HG03025 (cell line): ENCODE measurements around the gene FBXL7.

Experiments
- ATAC-seq: cut with Tn5 transposase; IDR thresholded peaks from one replicate; pipeline ENCODE4 v1.9.1; 2021; ENCODE audit warnings: mild to moderate bottlenecking, moderate library complexity; ENCODE audit not compliant: unreplicated experiment, low FRiP score

The FBXL7 gene

DNA sequence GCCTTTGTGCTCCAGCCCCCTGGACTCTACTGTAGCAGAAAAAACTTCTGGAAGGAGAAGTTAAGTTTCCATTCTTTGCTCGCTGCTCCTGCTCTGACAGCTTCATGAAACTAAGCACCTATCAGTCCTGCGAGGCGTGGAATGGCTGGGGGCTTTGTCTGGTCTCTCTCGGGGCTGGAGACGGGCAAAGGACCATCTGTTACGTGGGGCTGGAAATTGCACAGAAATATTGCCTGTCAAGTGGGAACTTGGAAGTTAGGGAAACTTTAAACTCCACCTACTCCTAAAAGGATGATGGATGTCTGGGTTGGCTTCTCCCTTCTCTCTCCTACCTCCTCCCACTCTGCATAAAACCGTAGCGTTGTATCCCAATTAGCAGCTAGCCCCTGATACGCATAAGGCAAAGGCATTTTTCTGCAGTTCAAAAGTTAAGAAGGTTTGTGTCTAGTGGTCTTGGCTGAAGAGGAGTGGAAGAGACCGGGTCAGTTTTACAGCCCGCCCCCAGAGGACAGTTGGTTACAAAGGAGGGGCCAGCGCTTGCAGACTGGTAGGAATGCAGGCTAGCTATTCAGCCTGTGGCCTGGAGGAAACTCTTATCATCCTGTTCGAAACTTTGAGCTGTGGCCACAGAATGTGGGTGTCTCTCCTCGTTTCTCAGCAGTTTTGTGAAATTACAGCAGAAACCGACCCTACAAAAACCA, 1.3 kb downstream of the FBXL7 start:
- peak; percentile 78 for ATAC-seq

DNA sequence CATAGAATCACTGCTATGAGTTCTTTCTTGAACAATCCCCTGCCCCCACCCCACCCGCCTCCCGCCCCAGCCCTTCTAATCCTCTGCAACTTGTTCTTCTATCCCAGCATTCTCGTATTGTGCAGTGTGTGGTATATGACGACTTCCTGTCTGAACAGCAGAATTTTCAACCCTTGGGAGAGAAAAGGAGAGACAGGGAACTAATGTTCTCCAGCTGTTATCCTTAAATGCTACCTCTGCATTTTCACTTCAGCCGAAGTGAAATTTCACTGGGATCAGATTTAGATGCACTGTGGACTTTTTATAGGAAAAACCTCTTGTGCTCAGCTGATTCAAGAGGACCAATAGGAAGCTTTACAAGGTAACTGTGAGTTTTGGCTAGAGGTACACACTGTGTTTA, 2.2 kb downstream of the FBXL7 start:
- ATAC-seq = no peak

DNA sequence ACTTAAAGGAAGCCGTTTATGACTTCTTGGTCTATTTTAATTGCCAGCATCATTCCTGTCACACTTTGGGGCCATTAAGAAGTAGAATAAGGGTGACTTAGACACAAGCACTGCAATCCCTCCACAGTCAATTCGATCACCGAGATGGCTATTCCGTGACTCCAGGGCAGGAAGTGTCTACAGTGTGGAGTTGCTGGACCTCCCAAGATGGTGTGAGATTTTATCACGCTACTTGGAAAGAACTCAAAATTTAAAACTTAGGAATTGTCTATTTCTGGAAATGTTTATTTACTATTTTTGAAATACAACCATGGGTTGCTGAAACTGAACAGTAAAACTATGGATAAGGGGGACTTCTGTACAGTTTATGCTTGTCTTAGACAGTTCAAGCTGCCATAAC, 6.2 kb downstream of the FBXL7 start:
- no peak for ATAC-seq

DNA sequence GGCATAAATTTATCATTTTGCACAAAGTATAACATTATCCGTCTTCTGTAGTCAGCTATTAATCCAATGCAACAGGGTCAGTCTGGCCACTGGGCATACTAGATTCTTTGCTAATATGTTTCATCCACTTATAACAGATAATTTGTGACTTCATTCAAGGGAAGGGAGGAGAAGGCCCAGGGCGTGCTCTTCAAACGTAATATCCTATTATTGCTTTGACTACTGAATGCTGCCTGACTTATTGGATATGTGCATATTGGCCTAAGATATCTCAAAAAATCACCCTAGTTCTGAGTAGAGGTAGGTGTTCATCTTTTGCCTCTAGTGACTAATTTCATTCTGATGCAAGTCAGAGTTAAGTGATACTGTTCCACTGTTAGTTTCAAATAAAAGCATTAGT, 6.9 kb downstream of the FBXL7 start:
- no peak for ATAC-seq

DNA sequence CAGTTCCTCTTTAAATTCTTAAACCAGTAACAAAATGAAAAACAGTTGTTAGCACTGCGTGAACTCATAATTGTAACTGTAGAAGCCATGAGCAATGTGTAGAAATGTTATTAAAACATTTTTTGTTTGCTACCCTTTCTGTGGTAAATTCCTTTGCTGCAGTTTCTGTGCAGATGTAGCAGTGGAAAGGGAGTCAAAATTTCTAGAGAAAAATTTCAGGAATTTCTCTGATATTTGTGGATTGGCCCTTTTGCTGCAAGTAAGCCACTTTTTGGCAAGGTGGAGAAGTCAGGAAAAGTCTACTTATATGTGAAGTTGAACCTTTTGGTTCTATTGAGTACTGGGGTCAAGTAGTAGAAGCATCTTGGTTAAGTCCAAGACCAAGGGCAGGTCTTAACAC, 10.1 kb downstream of the FBXL7 start:
- ATAC-seq = no peak

DNA sequence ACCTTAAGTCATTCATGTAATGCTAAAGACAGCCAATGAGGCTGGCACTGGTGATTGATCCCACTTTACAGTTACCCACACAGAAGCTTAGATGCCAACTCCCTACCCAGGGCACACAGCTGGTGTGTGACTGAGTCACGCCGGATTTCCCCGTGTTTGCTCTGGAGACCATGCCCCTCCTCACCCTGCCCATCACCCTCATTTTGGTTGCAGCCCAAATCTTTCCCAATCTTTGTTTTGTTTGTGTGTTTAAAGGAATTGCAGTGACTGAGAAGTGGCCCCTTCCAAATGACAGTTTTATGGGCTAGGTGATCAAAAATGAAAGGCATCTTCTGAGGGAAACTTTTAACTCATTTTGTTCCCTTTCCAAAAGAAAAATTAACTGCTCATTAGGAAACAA, 10.9 kb downstream of the FBXL7 start:
- ATAC-seq = no peak

DNA sequence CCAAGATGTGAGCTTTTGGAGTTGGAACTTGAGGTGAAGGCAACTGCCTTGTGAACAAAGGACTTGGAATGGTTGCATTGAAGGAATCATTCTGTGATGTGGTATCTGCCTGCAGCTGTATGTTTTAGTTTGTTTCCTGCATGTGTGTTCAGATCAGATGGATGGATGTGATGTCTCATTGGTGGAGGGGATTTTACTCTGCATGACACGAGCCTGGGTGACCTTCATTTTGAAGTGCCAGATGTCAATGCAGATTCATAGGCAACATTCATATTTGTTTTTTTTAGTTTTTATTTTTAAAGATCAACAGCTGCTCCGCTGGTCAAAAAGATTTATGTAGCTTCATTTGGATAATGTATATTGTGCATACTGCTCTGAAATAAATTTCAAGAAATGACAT, 13.5 kb downstream of the FBXL7 start:
- ATAC-seq = no peak

DNA sequence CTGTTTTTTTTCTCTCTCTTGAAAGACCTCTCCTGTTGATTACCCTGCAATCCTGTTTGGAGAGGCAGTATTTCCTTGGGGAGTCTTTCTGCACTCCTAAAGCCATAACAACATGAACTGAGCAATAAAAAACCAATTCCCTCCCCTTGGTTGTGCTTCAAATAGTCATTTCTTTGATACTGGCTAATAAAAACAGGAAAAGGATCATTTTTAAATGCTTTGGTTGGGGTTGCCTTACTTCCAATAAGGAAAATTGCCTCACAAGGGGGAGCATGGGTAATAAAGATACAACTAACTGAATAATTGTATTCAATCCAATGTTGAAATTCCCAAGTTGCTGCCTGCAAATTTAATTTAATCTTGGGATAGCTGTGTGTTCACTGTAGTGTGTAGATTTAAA, 13.9 kb downstream of the FBXL7 start:
- no peak for ATAC-seq

DNA sequence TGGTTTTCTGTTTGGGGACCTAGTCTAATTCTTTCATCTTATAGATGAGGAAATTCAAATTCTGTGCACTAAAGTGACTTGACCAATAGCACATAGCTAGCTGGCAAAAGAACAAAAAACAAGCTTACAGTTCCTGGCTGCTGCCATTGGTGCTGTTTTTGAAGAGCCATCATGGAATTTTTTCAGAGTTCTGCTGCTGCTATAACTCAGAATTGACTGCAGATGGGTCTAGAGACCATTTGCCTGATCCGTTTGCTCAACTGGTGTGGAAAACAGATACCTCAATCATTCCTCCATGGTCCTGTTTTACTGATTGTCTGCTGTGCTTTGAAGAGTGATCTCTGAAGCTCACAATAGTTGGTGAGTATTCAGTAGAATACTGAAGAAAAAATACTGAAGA, 15.2 kb downstream of the FBXL7 start:
- no peak for ATAC-seq

DNA sequence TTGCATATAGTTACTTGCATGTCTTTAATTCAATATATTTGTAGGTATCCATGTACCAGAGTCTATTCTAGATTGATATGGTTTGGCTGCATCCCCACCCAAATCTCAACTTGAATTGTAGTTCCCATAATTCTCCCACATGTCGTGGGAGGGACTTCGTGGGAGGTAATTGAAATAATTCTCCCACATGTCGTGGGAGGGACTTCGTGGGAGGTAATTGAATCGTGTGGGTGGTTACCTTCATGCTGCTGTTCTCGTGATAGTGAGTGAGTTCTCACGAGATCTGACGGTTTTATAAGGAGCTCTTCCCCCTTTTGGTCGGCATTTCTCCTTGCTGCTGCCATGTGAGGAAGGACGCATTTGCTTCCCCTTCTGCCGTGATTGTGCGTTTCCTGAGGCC, 16.5 kb downstream of the FBXL7 start:
- no peak for ATAC-seq

DNA sequence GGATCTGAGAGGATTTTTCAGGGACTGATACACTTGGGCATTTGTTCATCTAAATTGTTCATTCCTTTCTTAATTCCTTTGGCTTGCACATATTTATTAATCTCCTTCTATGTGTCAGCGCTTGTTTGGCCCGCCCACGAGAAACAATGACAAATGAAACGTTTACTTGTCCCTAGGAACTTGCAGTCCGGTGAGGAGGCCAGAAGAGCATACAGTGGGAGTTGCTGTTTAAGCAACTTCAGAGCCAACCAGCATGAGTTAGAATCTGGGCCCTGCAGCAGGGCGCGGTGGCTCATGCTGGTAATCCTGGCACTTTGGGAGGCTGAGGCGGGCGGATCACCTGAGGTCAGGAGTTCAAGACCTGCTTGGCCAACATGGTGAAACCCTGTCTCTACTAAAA, 18.8 kb downstream of the FBXL7 start:
- no peak for ATAC-seq

DNA sequence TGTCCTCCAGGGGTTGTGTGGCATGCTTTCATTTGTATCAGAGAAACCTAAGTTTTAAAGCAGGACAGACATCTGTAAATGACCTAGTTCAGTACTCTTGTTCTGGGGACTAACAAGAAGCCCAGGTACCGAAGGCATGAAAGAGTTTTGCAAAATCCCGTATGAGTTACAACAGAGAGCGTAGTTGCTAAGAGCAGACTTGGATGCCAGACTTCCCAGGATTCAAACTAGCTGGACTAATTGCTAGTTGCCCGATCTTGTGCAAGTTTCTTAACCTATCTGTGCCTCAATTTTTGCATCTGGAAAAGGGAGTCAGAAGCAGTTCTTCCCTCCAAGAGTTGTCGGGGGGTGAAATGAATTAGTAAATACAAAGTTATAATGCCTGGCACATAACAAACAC, 20.9 kb downstream of the FBXL7 start:
- no peak for ATAC-seq

DNA sequence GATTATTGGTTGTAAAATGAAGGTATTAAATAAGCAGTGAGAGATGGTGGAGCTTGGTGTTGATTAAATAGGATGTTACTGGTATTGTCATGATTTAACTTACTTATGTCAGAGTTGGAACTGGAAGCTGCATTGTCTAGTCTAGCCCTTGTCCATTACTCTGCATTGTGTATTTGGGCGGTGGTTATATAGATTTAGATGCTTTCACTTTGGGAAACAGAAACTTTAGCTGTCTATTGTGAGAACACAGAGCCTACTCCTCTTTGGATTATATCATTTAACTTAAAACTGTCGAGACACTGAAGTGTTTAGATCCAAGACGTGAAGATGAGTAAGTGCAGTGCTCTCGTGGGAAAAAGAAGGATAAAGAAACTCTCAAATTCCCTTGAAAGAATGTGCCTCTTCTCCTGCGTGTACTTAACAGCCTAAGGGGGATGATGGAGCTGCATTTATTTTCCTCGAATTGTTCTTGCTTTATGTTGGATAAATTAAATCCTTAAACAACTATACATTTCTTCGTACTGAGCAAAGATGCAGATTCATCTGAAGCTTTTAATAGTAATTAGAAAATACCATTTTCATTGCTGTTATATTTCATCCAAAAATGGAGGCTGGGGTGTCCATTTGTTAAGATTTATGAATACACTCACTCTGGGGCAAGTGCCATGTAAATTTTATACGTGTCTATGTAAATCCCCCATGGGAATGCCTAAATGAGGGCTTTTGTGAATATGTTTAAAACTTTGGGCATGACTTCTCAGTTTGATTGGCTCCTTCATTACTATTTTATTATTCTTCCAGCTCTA, 21.6 kb downstream of the FBXL7 start:
- no peak for ATAC-seq

DNA sequence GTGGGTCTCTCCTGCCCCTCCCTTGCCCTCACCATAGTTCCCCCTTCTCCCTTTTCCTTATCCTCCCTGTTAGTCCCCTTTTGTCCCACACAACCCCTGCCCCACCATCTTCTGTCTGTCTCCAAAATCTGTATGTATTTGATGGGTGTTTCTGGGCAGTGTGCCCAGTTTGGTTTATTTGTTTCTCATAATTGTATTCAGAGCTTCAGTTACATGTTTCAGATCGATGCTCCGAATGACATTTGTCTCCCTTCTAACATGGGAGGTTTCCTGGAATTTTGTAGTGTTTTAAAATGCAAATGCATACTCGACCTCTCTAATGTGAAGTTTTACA, 22.2 kb downstream of the FBXL7 start:
- no peak for ATAC-seq

DNA sequence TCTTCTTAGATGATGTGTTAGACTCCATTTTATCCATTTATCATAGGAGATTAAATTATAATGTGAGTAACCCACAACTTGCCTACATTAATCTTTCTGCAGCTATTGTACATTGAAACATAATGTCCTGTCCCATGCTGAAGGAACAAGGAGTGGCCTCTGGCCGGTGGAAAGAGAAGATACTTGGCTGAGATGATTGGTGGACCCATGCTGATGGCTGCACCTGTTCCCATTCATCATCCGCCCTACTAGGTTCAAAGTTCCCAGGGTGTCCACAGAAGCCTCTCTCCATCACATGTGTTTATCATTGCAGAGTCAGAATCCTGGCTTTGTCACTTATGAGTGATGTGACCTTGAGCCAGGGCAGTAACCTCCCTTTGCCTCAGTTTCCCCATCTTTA, 24.7 kb downstream of the FBXL7 start:
- no peak for ATAC-seq

DNA sequence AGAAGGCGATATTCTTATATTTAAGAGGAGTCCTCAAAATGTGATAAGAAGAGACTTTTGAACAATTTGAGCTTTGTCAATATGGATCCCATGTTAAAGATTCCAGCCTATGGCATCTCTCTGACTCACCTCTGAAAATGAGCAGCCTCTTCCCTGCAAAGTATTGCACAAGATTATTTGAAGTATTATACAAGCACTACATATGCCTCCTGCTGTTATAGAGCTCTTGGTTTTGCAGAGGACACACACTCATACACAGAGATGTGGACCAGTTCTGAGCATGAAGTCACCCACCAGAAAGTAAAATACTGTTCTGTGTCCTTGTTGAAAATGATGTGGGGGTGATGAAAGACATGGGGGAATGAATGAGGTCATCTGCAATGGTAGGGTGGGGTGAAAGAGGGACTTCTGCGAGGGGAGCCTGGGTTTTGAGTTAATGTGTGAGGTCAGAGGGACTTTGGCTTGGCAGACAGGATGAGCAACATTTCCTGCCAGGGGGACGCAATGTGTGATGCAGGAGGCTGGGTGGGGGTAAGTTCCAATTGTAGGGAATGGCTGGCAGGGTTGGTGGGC, 25.8 kb downstream of the FBXL7 start:
- ATAC-seq = no peak

DNA sequence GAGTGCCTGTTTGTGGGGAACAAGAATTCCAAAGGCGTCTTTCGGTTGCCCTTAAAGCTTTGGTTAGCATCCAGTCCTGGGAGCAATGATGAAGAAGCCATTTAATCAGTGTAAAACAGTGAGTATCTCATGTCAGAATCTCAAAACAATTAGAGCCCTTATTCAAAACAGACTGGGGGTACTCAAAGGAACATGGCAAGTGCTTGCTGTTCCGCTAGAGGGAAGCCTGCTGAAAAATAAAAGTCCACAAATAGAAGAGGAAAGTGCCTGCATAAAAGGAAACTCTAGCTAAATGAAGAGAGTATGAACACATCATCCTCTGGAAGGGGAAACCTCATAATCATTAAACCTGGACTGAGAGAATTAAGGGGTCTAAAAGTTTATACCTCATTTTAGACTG, 26.4 kb downstream of the FBXL7 start:
- ATAC-seq = no peak

DNA sequence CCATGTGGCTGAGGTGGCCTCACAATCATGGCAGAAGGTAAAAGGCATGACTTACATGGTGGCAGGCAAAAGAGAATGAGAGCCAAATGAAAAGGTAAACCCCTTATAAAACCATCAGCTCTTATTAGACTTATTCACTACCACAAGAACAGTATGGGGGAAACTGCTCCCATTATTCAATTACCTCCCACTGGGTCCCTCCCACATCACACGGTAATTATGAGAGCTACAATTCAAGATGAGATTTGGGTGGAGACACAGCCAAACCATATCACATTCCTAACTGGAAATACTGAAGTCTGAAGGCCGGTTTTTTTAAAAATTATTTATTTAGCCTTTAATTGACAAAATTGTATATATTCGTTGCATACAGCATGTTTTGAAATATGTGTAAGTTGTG, 28.5 kb downstream of the FBXL7 start:
- ATAC-seq = no peak

DNA sequence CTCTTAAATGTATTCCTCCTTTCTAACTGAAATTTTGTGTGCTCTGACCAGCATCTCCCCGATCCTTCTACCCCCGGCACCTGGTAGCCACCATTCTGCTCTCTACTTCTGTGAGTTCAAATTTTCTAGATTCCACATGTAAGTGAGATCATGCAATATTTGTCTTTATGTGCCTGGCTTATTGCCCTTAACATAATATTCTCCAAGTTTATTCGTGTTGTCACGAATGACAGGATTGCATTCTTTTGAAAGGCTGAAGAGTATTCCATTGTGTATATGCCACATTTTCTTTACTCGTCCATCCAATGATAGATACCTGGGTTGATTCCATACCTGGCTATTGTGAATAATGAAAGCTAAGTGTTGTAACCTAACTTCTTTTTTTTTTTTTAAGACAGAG, 29.0 kb downstream of the FBXL7 start:
- no peak for ATAC-seq

DNA sequence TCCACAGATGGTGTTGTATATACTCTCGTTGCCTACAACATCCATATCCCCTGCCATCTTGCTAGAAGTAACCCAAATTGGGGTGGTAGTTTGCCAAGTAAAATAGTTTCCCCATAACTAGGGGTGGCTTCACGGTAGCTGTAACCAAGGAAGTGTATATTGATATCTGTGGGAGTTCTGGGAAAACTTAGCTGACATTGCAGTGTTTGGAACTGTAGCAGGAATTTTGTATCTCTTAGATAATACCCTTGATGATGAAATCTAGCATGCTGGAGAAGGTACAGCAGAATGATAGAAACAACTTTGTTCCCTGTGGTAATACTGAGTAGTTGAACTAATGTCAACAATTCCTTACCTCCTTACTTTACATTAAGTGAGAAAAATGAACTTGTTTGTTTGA, 29.8 kb downstream of the FBXL7 start:
- no peak for ATAC-seq

DNA sequence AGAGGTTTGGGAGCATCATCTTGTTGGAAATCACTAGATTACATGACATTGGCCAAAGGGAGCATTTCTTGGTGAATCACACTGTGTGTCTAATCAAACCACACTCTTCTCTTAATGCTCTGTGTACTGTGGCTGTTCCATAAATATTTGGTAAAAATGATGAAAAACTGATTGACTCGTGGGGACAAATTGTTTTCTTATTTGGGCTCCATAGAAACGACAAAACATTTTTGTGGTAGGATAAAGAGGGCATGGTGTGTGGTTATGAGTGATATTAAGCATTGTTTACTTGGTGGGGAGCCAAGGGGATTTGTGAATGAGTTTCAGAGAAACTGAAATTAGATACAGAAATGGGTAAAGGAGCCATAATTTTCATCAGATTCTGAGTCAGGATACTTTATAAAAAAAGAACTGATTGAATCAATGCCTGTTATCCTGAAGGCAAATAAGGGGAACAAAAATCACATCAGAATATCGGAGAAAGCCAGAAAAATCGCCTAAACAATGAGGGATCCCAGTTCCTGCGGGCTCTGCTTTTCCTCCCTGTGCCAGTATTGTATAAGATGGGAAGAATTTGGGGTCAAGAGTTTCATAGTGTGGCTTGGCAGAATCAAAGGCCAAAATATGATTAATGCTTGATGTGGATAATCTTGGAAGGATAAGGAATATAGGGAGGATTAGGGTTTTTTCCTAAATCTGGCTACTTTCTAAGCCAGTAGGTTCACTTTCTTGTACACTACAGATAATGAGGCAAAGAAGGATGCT, 33.3 kb downstream of the FBXL7 start:
- no peak for ATAC-seq
